DMS153 treated with DMSO at 0.1 percent for 48 hours (cell line): ENCODE measurements around the gene ERN1.
"Not testable (repeated sequence)": the region's sequence is repeated elsewhere in the genome, so short reads cannot be mapped to it uniquely, and the experiment has no call there.

Experiments used
- DNase-seq: peaks from one replicate; lab custom pipeline; 2025; ENCODE audit not compliant: unreplicated experiment; lab: John Stamatoyannopoulos, UW

The ERN1 gene

GRCh38 chr17:64139542-64139941, 9.6 kb upstream of the ERN1 start:
- no peak for DNase-seq

- DNase-seq, result no peak
Observed at GRCh38 chr17:64138441-64138840, 8.5 kb upstream of the ERN1 start.

- DNase-seq, result no peak
Observed at GRCh38 chr17:64135000-64135399, 5.1 kb upstream of the ERN1 start.

- no peak for DNase-seq
Observed at GRCh38 chr17:64134216-64134970, 4.4 kb upstream of the ERN1 start.

GRCh38 chr17:64133546-64134215, 3.7 kb upstream of the ERN1 start:
- peak; percentile 75 for DNase-seq

GRCh38 chr17:64131606-64132270, 1.8 kb upstream of the ERN1 start:
- no peak for DNase-seq

- DNase-seq, result no peak
Observed at GRCh38 chr17:64130559-64131001, 636 bp upstream of the ERN1 start.

GRCh38 chr17:64129515-64129764, 504 bp downstream of the ERN1 start:
- no peak for DNase-seq

- no peak for DNase-seq
Observed at GRCh38 chr17:64128787-64129514, 993 bp downstream of the ERN1 start.

- DNase-seq, result no peak
Observed at GRCh38 chr17:64126918-64127317, 3.0 kb downstream of the ERN1 start.

- no peak for DNase-seq
Observed at GRCh38 chr17:64125937-64126336, 4.0 kb downstream of the ERN1 start.

GRCh38 chr17:64124609-64125008, 5.3 kb downstream of the ERN1 start:
- no peak for DNase-seq

GRCh38 chr17:64123114-64123513, 6.8 kb downstream of the ERN1 start:
- DNase-seq, result no peak

GRCh38 chr17:64120972-64121786, 8.8 kb downstream of the ERN1 start:
- not testable (repeated sequence) for DNase-seq

GRCh38 chr17:64120159-64120810, 9.7 kb downstream of the ERN1 start:
- DNase-seq, result no peak

- peak; percentile 23 for DNase-seq
Observed at GRCh38 chr17:64117981-64118979, 11.7 kb downstream of the ERN1 start.

- DNase-seq, result no peak
Observed at GRCh38 chr17:64115822-64116534, 14.0 kb downstream of the ERN1 start.

GRCh38 chr17:64115043-64115698, 14.8 kb downstream of the ERN1 start:
- DNase-seq, result no peak
